Adrenal gland (tissue), 12 donors: Measurements from ENCODE around the gene HOXA13. TPM values are rescaled to one million over a fixed set of nuclear protein-coding genes. Genes with fewer than 3 reads are reported as not detected.

Source experiments
- DNase-seq, 7 donors: peaks; one replicate each; pipeline ENCODE4 v3.0.0-alpha.2; 2019 to 2020
- H3K27ac ChIP-seq, 5 donors: fragments of 200-600 bp; sonication (generic) in 4 of 5; 1 replicate in 3 of 5; 2 replicates in 2 of 5; pipeline versions ENCODE4 v1.5.1 to v1.8.0; 2016 to 2020; ENCODE audit warnings: mild to moderate bottlenecking in 1 of 5
- H3K27me3 ChIP-seq: fragments of 200-600 bp; 2 replicates; pipeline ENCODE4 v1.8.0; 2021
- H3K36me3 ChIP-seq, 2 donors: fragments of 200-600 bp; replicated peaks in 1 of 2; 1 replicate in 1 of 2; 2 replicates in 1 of 2; pipeline versions ENCODE4 v1.5.1 to v1.8.0; 2018 to 2022
- H3K4me1 ChIP-seq, 2 donors: fragments of 200-600 bp; replicated peaks in 1 of 2; 1 replicate in 1 of 2; 2 replicates in 1 of 2; pipeline versions ENCODE4 v1.5.1 to v1.8.0; 2018 to 2021
- H3K4me3 ChIP-seq, 4 donors: fragments of 200-600 bp; sonication (generic) in 3 of 4; one replicate each; pipeline ENCODE4 v1.5.1; 2016 to 2018
- H3K9me3 ChIP-seq, 3 donors: fragments of 200-600 bp; sonication (generic) in 1 of 3; replicated peaks in 1 of 3; 1 replicate in 2 of 3; 2 replicates in 1 of 3; pipeline versions ENCODE4 v1.5.1 to v1.8.0; 2016 to 2021
- CTCF ChIP-seq, 6 experiments: fragments of 450-650 bp in 4 of 6; fragments of 200-600 bp in 2 of 6; sonication (generic) in 1 of 6; IDR thresholded peaks; 1 replicate in 5 of 6; 2 replicates in 1 of 6; pipeline versions ENCODE4 v1.5.1 to v1.8.0; 2016 to 2021; ENCODE audit warnings: antibody characterized with exemption in 6 of 6, mild to moderate bottlenecking in 2 of 6, moderate library complexity in 1 of 6
- POLR2A ChIP-seq, 2 donors: fragments of 450-650 bp; IDR thresholded peaks; one replicate each; pipeline ENCODE4 v1.6.1; 2017; ENCODE audit warnings: antibody characterized with exemption in 2 of 2, mild to moderate bottlenecking in 2 of 2, moderate library complexity in 1 of 2
- WGBS, 4 donors: extraction: QIAGEN DNeasy Blood & Tissue Kit in 2 of 4; methylation state at CpG; one replicate each; pipeline versions ENCODE4 v1.1.5 to v1.1.7; 2013 to 2017; 5-methylcytosine and 5-hydroxymethylcytosine counted together
- intact Hi-C, 2 donors: fragments of 100-400 bp; cut with DNase I; formaldehyde crosslinking; loops; one replicate each; pipeline versions ENCODE4 v1.14.1 to v1.15.0; 2022 to 2023
- polyA plus RNA-seq, 3 donors: library from polyadenylated mRNA; stranded (reverse); fragments of 200-250 nt in 2 of 3; fragments of 350-450 nt in 1 of 3; fragmentation: Illumina TruSeq in 1 of 3; extraction: RNeasy Lipid Tissue Mini Kit (QIAGEN cat#74804) in 1 of 3; gene quantifications; one replicate each; pipeline ENCODE4 v1.2.3, GENCODE V29; 2013 to 2014
- total RNA-seq, 9 donors: library from RNA; depleted of rRNA in 4 of 9; stranded (reverse); fragments of >200 nt in 4 of 9; fragments of 120-200 nt in 1 of 9; fragmentation: NEBNext Ultra II Directional in 1 of 9; extraction: Animal tissue kit (Norgen Biotek cat#: 25700) in 1 of 9; gene quantifications; one replicate each; pipeline versions ENCODE4 v1.1.0 to v1.2.4, GENCODE V29; 2013 to 2023
- donor health status: healthy with polysubstance abuse.
- donor health status: Bipolar disorder and iron deficiency.
- donor health status: DM: yes; HTN: yes; CAD: no.
- donor health status: DM: no; HTN: no; CAD: no.
- donor health status: DM: no; HTN: no; CAD: no.
- donor health status: DM: yes; HTN: yes; CAD: no.

The HOXA13 gene
- total and polyA plus RNA-seq, 12 donors, result 0.17 to 1.4 (median 0.56) TPM; not detected in 1

- intact Hi-C loops, result no loop called here
- Histone ChIP-seq H3K4me1 (peaks cover 11 to 19% of the 10 kb centered on the region in 2 donors), H3K27ac (no peak overlapping the region), H3K9me3 (no peaks in the 10 kb centered on the region), H3K27me3 (peaks cover 94% of the 10 kb centered on the region), H3K36me3 (no peaks in the 10 kb centered on the region), H3K4me3 (no peak overlapping the region)
- TF ChIP-seq CTCF (IDR thresholded peaks at IDR 0.05), result no peak
- no peak for TF ChIP-seq POLR2A (IDR thresholded peaks at IDR 0.05)
- no peak for DNase-seq
- 46 to 55% (median 51%) methylated on average over 4 of the region's 4 CpGs for WGBS, 4 donors
These were observed 47.8 kb upstream of the HOXA13 start for GRCh38 chr7:27247452-27248426.

- Histone ChIP-seq H3K9me3 (no peaks in the 10 kb centered on the region), H3K27ac (no peak overlapping the region), H3K4me1 (peaks cover 16 to 24% of the 10 kb centered on the region in 2 donors), H3K4me3 (no peak overlapping the region), H3K27me3 (peaks cover 97% of the 10 kb centered on the region), H3K36me3 (no peaks in the 10 kb centered on the region)
- TF ChIP-seq CTCF (IDR thresholded peaks at IDR 0.05), result no peak
- no peak for TF ChIP-seq POLR2A (IDR thresholded peaks at IDR 0.05)
- no peak for DNase-seq
- WGBS, 4 donors, result 68 to 74% (median 69%) methylated on average over 7 of the region's 7 CpGs
- intact Hi-C loops, result no loop called here
These were observed 47.1 kb upstream of the HOXA13 start for GRCh38 chr7:27247000-27247399.

- TF ChIP-seq CTCF (IDR thresholded peaks at IDR 0.05) (no peak), POLR2A (IDR thresholded peaks at IDR 0.05) (no peak)
- 24 to 45% (median 28%) methylated on average over 25 to 90 of the region's 90 CpGs for WGBS, 4 donors
- intact Hi-C loops, result no loop called here
- H3K4me3 ChIP-seq, result peak overlapping the region in 1 of 4 donors; percentile 37
- DNase-seq, result peak in 1 of 7 donors; percentile 17
- H3K36me3 ChIP-seq, result no peaks in the 10 kb centered on the region
- H3K27ac ChIP-seq, result no peak overlapping the region
- peaks cover 97% of the 10 kb centered on the region for H3K27me3 ChIP-seq
- H3K4me1 ChIP-seq, result peaks cover 16 to 24% of the 10 kb centered on the region in 2 donors
- no peaks in the 10 kb centered on the region for H3K9me3 ChIP-seq
These were observed 46.2 kb upstream of the HOXA13 start for GRCh38 chr7:27245798-27246691.
